Astrocyte (in vitro differentiated cells and primary cell): ENCODE results near the gene GRM7. TPM values are rescaled to one million over a fixed set of nuclear protein-coding genes. Genes with fewer than 3 reads are reported as not detected.

Experiments used
- DNase-seq: peaks from one replicate; pipeline ENCODE4 v3.0.0-alpha.2; 2010; ENCODE audit warnings: low read depth
- FAIRE-seq: peaks from 2 replicates; lab custom pipeline; 2011; peaks lifted over from hg19 to GRCh38; lab: Jason Lieb, UNC
- H2AFZ ChIP-seq: 2 replicates; pipeline ENCODE4 v1.6.0; 2012; ENCODE audit warnings: low read depth, low read length, inconsistent platforms
- H3K27ac ChIP-seq: 2 replicates; pipeline ENCODE4 v1.5.1; 2011; ENCODE audit warnings: low read depth, low read length, inconsistent platforms
- H3K27me3 ChIP-seq: 2 replicates; pipeline ENCODE4 v1.6.0; 2011; ENCODE audit warnings: low read length, inconsistent platforms; ENCODE audit not compliant: insufficient read depth
- H3K36me3 ChIP-seq: 2 replicates; pipeline ENCODE4 v1.5.1; 2011; ENCODE audit warnings: low read length, inconsistent platforms; ENCODE audit not compliant: insufficient read depth
- H3K4me1 ChIP-seq: 2 replicates; pipeline ENCODE4 v1.5.1; 2011; ENCODE audit warnings: low read length, inconsistent platforms; ENCODE audit not compliant: insufficient read depth
- H3K4me2 ChIP-seq: 2 replicates; pipeline ENCODE4 v1.6.0; 2012; ENCODE audit warnings: low read length, inconsistent platforms
- H3K4me3 ChIP-seq: 2 replicates; pipeline ENCODE4 v1.5.1; 2011; ENCODE audit warnings: low read depth, mild to moderate bottlenecking, low read length, inconsistent platforms; ENCODE audit not compliant: insufficient read depth
- H3K79me2 ChIP-seq: 2 replicates; pipeline ENCODE4 v1.6.0; 2012; ENCODE audit warnings: mild to moderate bottlenecking, low read length, inconsistent platforms; ENCODE audit not compliant: insufficient read depth
- H3K9ac ChIP-seq: 2 replicates; pipeline ENCODE4 v1.6.0; 2012; ENCODE audit warnings: mild to moderate bottlenecking, low read length, inconsistent platforms
- H3K9me3 ChIP-seq: 2 replicates; pipeline ENCODE4 v1.5.1; 2012; ENCODE audit warnings: low read depth, mild to moderate bottlenecking, low read length, inconsistent platforms; ENCODE audit not compliant: insufficient read depth
- H4K20me1 ChIP-seq: 2 replicates; pipeline ENCODE4 v1.6.0; 2012; ENCODE audit warnings: low read length, inconsistent platforms; ENCODE audit not compliant: insufficient read depth
- H3K27ac Mint-ChIP-seq: one replicate; pipeline ENCODE4 v1.8.0; 2021; ENCODE audit warnings: mild to moderate bottlenecking, mixed read lengths; ENCODE audit not compliant: unreplicated experiment
- H3K27me3 Mint-ChIP-seq: one replicate; pipeline ENCODE4 v1.8.0; 2021; ENCODE audit warnings: low read depth, mixed read lengths; ENCODE audit not compliant: unreplicated experiment
- H3K36me3 Mint-ChIP-seq: one replicate; pipeline ENCODE4 v1.8.0; 2021; ENCODE audit warnings: low read depth, mixed read lengths; ENCODE audit not compliant: unreplicated experiment
- H3K4me1 Mint-ChIP-seq: one replicate; pipeline ENCODE4 v1.8.0; 2021; ENCODE audit warnings: low read depth, mixed read lengths; ENCODE audit not compliant: unreplicated experiment
- H3K4me3 Mint-ChIP-seq: one replicate; pipeline ENCODE4 v1.8.0; 2021; ENCODE audit warnings: mild to moderate bottlenecking, moderate library complexity, mixed read lengths; ENCODE audit not compliant: unreplicated experiment
- H3K9me3 Mint-ChIP-seq: one replicate; pipeline ENCODE4 v1.8.0; 2021; ENCODE audit warnings: mild to moderate bottlenecking, mixed read lengths; ENCODE audit not compliant: unreplicated experiment
- CTCF ChIP-seq: IDR thresholded peaks from 2 replicates; pipeline ENCODE4 v1.5.1; 2011; ENCODE audit warnings: low read depth, mild to moderate bottlenecking, inconsistent platforms, low read length, moderate library complexity; ENCODE audit not compliant: insufficient read depth
- EZH2 ChIP-seq: IDR thresholded peaks from 2 replicates; pipeline ENCODE4 v1.6.1; 2012; ENCODE audit warnings: mild to moderate bottlenecking, low read length, inconsistent platforms; ENCODE audit not compliant: insufficient read depth
- total RNA-seq: library from RNA; stranded (reverse); gene quantifications from 2 replicates; pipeline ENCODE4 v1.2.1, GENCODE V29; 2021

Gene GRM7
- total RNA-seq, 1 donor from 2014 or later = not detected

GRCh38 chr3:7260975-7261374, 400.1 kb downstream of the GRM7 start:
- Histone ChIP-seq H3K79me2 (no peaks in the 10 kb centered on the region), H3K27ac (no peak overlapping the region), H3K9me3 (no peaks in the 10 kb centered on the region), H4K20me1 (no peaks in the 10 kb centered on the region), H3K27me3 (no peaks in the 10 kb centered on the region), H3K4me3 (no peak overlapping the region), H3K36me3 (no peaks in the 10 kb centered on the region), H3K4me2 (no peak overlapping the region), H3K9ac (no peak overlapping the region), H2AFZ (no peak overlapping the region), H3K4me1 (no peaks in the 10 kb centered on the region)
- no peak overlapping the region for H3K27ac Mint-ChIP-seq
- no peak for DNase-seq
- no peaks in the 10 kb centered on the region for H3K4me1 Mint-ChIP-seq
- H3K36me3 Mint-ChIP-seq = no peaks in the 10 kb centered on the region
- no peak overlapping the region for H3K4me3 Mint-ChIP-seq
- H3K9me3 Mint-ChIP-seq = peaks cover 4% of the 10 kb centered on the region
- H3K27me3 Mint-ChIP-seq = peaks cover 3% of the 10 kb centered on the region
- no peak for TF ChIP-seq EZH2
- TF ChIP-seq CTCF = no peak
- no peak for FAIRE-seq

- FAIRE-seq = no peak
- TF ChIP-seq CTCF (no peak), EZH2 (no peak)
- no peaks in the 10 kb centered on the region for H3K4me1 ChIP-seq
- Mint-ChIP-seq H3K27me3 (peaks cover 3% of the 10 kb centered on the region), H3K9me3 (peaks cover 8% of the 10 kb centered on the region), H3K4me1 (no peaks in the 10 kb centered on the region), H3K27ac (no peak overlapping the region), H3K4me3 (no peak overlapping the region), H3K36me3 (no peaks in the 10 kb centered on the region)
- H3K79me2 ChIP-seq = no peaks in the 10 kb centered on the region
- H3K27me3 ChIP-seq = no peaks in the 10 kb centered on the region
- H3K9ac ChIP-seq = no peak overlapping the region
- no peaks in the 10 kb centered on the region for H4K20me1 ChIP-seq
- no peak overlapping the region for H2AFZ ChIP-seq
- H3K4me3 ChIP-seq = no peak overlapping the region
- H3K4me2 ChIP-seq = no peak overlapping the region
- no peaks in the 10 kb centered on the region for H3K9me3 ChIP-seq
- DNase-seq = no peak
- H3K36me3 ChIP-seq = no peaks in the 10 kb centered on the region
- no peak overlapping the region for H3K27ac ChIP-seq
Measured at GRCh38 chr3:7263347-7264195, 402.7 kb downstream of the GRM7 start.

- TF ChIP-seq CTCF (no peak), EZH2 (no peak)
- no peak for FAIRE-seq
- H3K79me2 ChIP-seq = no peaks in the 10 kb centered on the region
- no peak overlapping the region for H3K27ac Mint-ChIP-seq
- no peak overlapping the region for H3K27ac ChIP-seq
- no peaks in the 10 kb centered on the region for H3K36me3 Mint-ChIP-seq
- peaks cover 3% of the 10 kb centered on the region for H3K27me3 Mint-ChIP-seq
- no peak overlapping the region for H2AFZ ChIP-seq
- H3K4me3 Mint-ChIP-seq = no peak overlapping the region
- no peaks in the 10 kb centered on the region for H3K4me1 ChIP-seq
- peaks cover 8% of the 10 kb centered on the region for H3K9me3 Mint-ChIP-seq
- H3K4me2 ChIP-seq = no peak overlapping the region
- no peaks in the 10 kb centered on the region for H3K9me3 ChIP-seq
- no peaks in the 10 kb centered on the region for H4K20me1 ChIP-seq
- no peak overlapping the region for H3K4me3 ChIP-seq
- H3K36me3 ChIP-seq = no peaks in the 10 kb centered on the region
- H3K9ac ChIP-seq = no peak overlapping the region
- DNase-seq = no peak
- H3K27me3 ChIP-seq = no peaks in the 10 kb centered on the region
- no peaks in the 10 kb centered on the region for H3K4me1 Mint-ChIP-seq
Measured at GRCh38 chr3:7264196-7264526, 403.2 kb downstream of the GRM7 start.
